RKO (cell line): ENCODE results near the gene PLA2G15.
A peak's percentile ranks its signal among the peaks of the same experiment; 100 is the strongest.

Experiments used
- DNase-seq: peaks from one replicate; pipeline ENCODE4 v3.0.0-alpha.2; 2016; ENCODE audit warnings: low spot score

Gene PLA2G15, protein sequence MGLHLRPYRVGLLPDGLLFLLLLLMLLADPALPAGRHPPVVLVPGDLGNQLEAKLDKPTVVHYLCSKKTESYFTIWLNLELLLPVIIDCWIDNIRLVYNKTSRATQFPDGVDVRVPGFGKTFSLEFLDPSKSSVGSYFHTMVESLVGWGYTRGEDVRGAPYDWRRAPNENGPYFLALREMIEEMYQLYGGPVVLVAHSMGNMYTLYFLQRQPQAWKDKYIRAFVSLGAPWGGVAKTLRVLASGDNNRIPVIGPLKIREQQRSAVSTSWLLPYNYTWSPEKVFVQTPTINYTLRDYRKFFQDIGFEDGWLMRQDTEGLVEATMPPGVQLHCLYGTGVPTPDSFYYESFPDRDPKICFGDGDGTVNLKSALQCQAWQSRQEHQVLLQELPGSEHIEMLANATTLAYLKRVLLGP

DNA sequence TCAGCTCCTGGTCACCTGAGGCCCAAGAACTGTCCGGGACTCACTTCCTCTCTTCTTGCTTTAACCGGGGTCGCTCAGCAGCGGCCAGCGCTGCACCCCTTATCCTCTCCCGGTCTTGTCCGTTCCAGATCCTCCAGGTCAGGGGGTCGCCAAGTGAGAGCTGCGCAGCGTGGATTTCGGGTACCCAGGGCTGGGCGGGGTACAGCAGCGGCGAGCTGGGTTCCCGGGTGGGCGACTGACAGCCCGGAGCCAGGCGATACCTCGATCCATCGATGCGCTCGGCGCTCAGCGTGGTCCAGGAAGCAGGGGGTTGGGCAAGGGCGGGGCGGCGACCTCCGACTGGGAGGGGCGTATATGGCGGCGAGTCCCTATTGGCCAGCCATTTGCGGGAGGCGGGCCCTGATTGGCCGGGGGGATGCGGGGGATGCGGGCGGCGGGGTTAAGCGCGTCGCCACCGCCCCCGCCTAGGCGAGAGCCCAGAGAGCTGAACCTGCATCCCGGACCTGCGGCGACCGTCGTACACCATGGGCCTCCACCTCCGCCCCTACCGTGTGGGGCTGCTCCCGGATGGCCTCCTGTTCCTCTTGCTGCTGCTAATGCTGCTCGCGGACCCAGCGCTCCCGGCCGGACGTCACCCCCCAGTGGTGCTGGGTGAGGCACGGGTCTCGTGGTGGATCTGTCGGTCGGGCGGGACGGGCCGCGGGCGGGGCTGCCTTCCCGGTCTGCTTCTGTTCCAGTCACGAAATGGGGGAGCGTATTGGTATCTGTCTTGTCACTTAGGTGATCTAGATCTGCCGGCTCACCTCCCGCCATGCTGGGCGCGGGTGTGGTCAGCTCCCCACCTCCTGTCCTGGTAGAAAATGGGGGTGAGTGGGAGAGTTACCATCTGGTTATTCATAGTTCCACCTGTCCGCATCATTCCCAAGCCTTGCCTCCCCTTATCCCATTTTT, at the start of gene PLA2G15:
TSS of gene PLA2G15 (plus strand) at position 471 of the 951 bp plus-strand sequence. CDS start at position 525, 54 bp downstream.
- DNase-seq: peak; percentile 90

DNA sequence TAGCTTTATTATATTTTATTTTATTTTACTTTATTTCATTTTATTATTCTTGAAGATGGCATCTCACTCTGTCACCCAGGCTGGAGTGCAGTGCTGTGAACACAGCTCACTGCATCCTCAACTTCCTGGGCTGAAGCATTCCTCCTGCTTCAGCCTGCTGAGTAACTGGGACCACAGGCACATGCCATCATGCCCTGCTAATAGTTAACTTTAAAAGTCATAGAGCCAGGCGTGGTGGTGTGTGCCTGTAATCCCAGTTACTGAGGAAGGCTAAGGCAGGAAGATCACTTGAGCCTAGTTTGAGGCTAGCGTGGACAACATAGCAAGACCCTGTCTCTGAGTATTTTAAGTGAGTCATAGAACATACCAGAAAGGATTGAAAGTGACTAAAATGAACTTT, 47.9 kb upstream of the PLA2G15 start:
- peak; percentile 11 for DNase-seq

DNA sequence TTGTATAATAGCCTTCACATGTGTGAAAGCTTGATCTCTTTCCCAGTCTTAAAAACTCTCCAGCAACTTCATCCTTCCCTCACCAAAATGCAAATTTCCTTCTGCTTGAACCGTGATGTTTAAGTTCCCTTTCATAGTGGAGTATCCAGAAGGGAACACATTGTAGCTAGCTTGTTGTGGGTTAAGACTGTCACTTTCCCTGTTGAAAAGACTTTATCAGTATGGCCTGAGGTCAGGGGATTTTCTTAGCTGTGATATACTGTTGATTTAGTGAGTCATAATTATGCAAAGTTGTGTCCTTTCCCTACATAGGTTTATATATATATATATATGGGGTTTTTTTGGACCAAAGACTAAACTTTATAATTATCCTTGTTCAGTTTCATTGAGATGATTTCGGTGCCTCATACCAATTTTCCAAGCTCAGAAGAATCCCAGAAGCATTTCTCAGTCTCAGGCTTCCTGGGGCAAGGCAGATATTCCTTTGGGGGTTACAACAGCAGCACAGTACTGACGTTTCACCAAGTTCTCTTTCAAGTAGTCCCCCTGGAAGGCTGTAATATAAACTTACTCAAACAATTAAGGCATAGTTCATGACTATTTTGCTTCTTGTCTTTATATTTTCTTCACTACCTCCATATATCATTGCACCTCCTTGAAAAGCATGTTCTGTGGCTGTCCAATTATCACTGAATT, 44.9 kb upstream of the PLA2G15 start:
- no peak for DNase-seq

DNA sequence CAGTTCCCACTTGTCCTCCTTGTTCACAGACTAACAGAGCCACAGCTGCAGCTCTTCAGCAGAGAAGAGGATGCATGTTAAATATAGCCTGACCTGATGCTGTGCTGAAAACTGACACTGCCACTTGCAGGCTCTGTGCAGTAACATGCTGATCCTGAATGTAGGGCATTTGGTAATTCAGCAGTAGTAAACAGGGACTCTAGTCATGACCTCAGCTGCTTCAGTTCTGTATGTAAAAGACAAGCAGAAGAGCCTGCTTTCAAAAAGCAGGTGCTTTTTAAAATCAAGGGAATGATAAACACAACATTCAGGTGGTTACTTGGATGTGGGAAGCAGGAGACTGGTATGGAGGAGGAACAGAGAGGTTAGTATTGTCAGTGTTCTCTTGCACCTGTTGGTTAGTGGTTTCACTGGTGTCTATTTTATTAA, 43.1 kb upstream of the PLA2G15 start:
- no peak for DNase-seq

DNA sequence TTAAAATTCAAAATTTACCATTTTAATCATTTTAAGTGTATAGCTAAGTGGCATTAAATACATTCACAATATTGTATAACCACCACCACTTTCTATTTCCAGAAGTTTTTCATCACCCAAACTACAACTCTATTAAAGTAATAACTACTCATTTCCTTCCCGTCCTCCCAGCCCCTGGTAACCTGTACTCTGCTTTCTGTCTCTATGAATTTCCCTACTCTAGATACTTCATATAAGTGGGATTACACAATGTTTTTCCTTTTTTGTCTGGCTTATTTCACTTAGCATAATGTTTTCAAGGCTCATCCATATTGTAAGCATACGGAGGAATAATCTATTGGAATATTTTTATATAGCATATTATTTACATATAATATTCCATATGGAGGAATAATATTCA, 38.9 kb upstream of the PLA2G15 start:
- DNase-seq: no peak

DNA sequence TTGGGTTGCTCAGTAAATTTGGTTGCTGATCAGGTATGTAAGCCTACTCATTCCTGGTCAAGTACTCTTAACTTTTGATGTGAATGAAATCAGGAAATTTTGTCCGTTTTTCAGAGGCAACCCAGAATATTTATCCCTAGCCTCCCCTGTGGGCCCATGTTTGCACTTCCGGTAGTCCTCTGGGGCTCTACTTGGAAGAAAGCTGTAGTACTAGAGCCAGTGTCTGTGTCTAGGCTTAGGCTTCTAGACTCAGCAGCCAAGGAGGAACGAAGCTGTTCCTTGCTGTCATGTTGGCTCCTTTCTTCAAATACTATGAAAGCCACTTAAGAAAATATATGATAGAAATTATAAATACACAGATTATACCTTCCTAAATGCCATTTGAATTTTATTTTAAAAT, 30.4 kb upstream of the PLA2G15 start:
- no peak for DNase-seq

DNA sequence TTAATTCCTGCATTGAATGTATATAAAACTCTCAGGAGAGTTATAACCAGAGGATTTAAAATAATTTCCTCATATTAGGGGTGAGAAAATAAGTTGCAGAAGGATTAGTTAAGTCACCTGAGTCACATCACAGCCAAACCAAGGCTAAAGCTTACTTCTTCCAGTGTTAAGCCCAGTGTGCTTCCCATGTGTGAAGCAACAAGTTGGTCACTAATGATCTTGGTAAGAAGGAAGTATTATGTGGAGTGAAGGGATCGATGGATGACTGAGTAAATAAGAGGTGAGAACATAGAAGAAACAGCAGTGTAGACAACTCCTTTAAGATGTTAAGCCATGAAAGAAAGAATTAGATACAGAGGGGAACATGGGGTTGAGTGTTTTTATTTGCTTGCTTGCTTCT, 29.9 kb upstream of the PLA2G15 start:
- DNase-seq: no peak

DNA sequence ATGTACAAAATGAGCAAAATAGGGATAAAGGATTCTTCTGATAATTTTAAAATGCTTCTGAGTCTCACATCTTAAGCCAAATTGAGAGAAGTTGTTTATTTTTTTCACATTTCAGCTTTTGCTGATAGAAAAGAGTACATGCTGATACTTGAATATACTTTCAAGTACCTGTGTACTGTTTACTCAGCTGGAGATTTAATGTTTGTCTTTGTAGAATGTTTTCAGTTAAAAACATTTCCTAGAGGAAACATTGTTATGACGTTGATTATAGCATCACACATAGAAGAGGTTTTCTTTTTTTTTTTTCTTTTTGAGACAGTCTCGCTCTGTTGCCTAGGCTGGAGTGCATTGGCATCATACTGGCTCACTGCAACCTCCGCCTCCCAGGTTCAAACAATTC, 28.9 kb upstream of the PLA2G15 start:
- DNase-seq: no peak

DNA sequence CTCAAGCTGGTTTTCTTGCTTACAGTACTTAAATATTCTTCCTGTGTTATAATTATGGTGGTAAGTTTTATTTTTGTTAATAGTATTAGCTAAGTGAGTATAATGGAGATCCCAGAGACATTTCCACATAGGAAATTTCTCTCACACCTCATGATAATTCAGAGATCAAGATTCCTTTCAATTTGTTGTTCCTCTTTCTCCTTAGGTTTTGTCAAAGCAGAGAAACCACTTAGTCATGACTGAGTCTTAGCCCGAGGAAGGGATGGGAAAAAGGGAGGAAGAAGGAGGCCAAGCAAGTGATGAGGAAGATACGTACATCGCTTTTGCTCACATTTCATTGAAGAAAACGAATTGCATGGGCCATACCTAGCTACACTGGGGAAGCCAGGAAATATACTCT, 27.7 kb upstream of the PLA2G15 start:
- DNase-seq: no peak

DNA sequence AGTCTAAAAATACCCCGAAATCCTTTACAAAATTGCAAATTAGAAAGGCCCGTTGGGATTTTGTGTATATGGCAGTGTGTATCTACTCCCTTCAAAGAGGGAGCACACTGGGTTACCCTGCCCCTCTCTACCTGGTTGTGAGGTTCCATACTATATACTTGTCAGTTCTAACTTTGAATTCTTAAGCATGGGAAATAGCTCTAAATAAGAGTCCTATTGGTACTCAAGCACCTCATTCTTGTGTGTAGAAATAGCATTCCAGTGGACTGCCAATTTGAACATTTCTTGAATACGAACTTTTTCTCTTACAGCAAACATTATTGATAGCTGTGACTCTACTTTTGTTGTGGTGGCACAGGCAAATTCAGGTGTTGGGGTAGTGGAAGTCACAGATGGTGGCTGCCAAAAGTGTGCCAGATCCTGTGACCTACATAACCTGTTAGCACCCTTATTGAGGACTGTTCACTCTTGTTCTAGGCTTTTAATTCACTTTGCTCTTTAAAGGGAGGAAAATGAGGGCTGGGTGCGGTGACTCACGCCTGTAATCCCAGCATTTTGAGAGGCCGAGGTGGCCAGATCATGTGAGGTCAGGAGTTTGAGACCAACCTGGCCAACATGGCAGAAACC, 25.3 kb upstream of the PLA2G15 start:
- DNase-seq: no peak

DNA sequence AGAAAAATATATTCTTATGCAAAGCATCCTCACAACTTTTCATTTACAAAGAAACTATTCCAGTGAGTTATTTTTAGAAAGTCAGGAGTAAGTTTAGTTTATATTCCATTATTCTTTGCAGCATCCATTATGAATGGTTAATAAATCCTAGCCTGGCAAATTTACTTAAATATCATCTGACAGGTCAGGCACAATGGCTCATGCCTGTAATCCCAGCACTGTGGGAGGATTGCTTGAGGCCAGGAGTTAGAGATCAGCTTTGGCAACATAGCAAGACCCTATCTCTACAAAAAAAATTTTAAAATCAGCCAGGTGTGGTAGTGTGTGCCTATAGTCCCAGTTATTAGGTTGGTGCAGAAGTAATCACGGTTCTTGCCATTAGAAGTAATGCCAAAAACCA, 22.1 kb upstream of the PLA2G15 start:
- DNase-seq: no peak

DNA sequence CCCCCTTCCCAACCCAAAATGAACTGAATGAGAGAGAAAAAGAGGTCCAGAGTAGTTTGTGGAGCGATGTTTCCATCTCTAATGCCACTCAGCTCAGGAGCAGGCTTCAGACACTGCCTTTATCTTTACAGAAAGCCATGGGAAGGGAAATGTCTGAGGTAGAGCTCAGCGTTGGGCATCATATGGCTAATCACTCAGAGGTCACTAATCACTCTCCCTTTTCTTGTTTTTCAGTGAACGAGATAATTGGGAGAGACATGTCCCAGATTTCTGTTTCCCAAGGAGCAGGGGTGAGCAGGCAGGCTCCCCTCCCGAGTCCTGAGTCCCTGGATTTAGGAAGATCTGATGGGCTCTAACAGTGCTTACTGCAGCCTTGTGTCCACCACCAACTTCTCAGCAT, 19.1 kb upstream of the PLA2G15 start:
- DNase-seq: no peak

DNA sequence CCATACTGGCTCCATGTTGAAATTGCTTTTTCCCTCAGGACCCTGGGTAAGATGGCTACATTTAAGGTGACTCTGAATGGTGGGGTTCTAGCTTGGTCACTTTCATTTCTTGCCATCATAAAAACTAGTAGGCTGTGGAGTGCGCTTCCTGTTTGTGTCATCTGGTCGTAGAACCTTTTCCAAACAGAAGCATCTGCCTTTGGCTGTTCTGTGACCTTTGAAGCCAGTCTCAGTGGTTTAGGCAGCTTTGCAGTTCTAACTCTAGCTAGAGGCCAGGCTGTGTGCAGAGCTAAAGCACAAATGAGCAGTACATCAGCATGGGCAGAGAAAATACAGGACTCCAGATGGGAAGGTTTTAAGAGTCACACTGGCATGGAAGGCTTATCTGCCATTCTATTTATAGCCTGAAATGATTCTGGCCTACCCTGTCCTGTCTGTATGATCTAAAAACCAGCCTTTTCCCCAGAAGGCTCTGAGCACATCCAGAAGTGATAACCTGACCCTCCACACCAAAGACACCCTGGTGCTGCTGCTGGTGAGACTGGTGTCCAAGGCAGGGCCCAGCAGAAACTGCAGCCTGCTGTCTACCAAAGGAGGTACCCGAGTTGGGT, 17.9 kb upstream of the PLA2G15 start:
- DNase-seq: no peak

DNA sequence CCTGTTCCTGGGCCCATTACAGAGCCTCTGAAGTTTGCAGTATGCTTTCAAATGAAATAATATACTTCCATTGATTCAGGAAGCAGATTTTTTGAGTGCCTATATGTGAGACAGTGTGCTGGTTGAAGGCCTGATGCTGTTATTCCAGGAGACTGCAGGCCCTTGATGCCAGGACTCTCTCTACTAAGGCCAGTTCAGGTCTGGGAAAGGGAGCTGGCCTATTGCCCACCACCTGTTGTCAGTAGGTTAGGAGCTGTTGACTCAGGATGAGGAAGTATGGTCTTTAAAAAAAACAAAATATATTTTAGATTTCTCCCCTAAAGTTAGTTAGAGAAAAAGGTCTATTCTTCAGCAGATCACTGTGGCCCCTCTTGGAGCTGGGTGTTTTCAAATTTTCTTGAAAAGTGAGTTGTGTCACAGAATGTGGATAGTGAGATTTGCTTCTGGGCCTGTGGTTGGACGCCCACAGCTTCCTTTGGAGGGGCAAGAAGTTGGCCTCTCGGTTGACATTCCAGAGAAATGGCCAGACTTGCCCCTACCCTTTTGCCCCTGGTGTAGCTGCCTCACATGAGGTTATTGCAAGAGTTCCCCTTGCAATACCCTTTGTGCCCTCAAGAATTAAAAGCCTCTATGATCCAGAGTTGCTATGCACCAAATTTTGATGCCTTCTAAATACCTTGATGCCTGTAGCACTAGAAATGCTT, 17.2 kb upstream of the PLA2G15 start:
- no peak for DNase-seq

DNA sequence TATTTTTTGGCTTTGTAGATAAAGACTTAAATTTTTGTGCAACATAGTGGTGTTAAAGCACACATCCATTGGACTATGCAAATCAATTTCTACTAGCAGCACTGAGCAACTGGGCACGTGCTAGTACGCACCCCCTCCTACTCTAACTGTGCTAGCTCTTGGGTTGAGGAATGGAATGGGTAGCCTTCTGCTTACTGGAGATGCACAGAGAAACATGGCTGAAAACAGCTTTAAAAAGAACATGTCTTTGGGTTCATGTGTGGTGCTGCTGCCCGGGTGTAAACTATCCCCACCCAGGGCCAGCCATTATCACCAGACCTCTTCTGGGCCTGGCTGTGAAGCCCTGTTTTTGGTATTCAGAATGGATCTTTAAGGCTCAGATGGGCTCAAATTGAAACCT, 16.5 kb upstream of the PLA2G15 start:
- no peak for DNase-seq

DNA sequence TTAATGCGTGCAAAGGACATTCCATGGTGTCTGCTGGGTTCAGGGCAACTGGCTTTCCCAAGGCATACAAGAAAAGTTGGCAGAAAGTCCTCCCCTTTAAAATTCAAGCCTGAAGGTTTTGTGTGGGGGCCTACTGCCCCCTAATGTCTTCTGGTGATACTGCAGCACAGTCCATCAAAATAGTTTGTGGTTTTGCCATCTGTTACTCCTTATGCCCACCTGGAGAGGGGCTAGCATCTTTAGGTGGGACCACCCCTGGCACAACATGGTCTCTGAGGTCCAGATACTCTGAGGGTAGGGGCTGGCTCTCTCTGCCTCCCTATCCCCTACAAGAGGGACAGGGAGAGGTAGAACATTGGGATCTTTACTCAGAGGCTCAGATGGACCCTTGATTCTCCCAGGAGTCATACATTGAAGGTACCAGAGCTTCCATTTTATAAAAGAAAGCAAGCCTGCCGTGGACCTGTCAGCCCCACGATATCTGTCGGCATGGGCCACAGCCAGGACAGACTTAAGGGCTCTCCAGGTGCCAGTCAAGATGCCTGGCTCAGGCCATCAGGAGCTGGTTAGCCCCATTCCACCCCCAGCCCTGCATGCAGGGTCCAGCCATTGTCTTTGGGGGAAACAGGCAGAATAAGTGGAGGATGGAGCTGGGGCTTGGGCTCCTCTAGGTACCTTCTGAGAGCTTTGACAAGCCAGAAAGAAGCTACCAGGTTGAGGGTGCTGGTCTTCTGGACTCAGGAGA, 15.6 kb upstream of the PLA2G15 start:
- peak; percentile 72 for DNase-seq

DNA sequence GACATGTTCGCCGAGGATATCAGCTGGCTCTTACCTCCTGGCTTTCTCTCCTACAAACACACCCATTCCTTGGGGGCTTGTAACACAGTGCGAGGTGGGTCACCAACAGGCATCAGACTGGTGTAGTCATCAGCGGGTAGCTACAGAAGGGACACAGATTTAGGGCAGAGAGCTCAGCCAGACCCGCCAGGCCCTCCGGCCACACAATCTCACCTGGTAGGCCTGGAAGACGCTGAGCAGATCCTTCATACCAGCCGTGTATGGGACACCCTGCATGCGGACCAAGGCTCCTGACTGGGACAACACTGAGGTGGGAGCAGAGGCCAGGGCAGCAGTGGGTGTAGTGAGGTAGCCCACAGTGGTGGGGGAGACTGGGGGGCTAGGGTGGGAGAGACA, 15.0 kb upstream of the PLA2G15 start:
- no peak for DNase-seq

DNA sequence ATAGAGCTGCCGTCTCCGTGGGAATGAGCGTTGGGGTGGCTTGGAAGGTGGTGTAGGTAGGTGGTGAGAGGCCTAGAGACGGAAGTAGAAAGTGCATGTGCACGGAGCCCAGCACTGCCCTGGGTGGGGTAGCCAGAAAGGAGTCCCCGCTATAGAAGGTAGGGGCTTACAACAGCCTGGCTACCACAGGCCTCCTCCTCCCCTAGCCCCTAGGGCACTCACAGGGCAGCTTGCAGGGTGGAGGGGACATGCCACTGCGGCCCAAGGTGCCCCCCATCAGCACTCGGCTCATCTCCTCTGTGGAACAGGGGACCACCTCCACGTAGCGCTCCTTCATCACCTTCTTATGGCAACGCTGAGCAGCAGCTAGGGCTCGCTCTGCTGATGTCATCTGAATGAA, 14.2 kb upstream of the PLA2G15 start:
- no peak for DNase-seq

DNA sequence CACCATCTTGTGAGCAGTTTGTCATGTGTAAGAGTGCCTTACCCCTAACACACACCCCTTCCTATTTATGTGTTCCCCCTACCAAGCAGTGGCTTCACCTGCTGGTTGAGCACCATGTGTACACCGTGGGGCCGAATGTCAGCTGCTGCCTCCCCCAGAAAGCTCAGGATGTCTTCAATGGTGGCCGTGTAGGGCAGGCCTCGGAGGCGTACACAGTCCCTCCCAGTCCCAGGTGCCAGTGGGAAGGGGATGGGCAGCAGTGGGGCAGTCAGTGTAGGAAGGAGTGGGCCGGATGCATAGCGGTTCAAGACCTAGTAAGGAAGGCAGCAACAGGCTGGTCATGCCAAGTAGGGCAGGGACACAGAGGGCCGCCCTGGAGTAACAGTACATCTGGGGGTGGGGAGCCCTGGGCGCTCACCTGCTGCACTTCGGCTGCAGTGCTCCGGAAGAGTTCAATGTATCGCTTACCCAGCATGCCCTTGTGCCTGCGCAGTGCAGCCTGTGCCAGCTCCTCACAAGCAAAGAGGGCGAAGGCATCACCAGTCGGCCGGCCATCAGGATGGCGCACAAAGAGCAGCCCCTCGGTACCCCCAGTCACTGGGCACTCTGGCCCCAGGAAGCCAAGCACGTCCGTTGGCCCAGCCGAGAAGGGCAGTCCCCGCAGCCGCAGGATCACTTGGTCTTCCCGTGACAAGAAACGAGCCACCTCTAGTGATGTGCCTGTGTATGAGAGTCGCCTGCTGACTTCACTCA, 13.6 kb upstream of the PLA2G15 start:
- DNase-seq: no peak
